ENCODE measurements around the gene FAXDC2. TPM values are rescaled to one million over a fixed set of nuclear protein-coding genes. Genes with fewer than 3 reads are reported as not detected.

Gene FAXDC2
- total RNA-seq, 2 donors from 2014 or later = not detected

Other genes starting within 250 kb of the FAXDC2 start
- gene LARP1, start 95.2 kb downstream of the FAXDC2 start, total RNA-seq = 100 to 1,000 TPM; 193 to 369 TPM
- gene CNOT8, start 8.0 kb upstream of the FAXDC2 start, total RNA-seq = 10 to 100 TPM; 65.3 to 67.1 TPM
- 10 to 100 TPM; 24.7 to 49.8 TPM for gene GEMIN5, start 87.6 kb upstream of the FAXDC2 start, total RNA-seq
- gene MRPL22, start 90.5 kb upstream of the FAXDC2 start, total RNA-seq = 10 to 100 TPM; 54.6 to 56.2 TPM
- not detected for gene KIF4B, start 163.2 kb upstream of the FAXDC2 start, total RNA-seq

Data from natural killer cell treated with Interleukin-12 subunit alpha and Interleukin-12 subunit beta and Interleukin-15 and Interleukin-18, amount 100 ng/mL, for 72 hours (primary cell).